GM23338 (cell line): ENCODE data around the gene IGF2BP1. TPM values are rescaled to one million over a fixed set of nuclear protein-coding genes. Genes with fewer than 3 reads are reported as not detected.

Experiments
- EZH2 ChIP-seq: fragments of 200-600 bp; sonication (generic); IDR thresholded peaks from one replicate; pipeline ENCODE4 v1.8.0; 2017; ENCODE audit warnings: antibody characterized with exemption, mild to moderate bottlenecking, low read depth; ENCODE audit not compliant: unreplicated experiment
- JUNB ChIP-seq: IDR thresholded peaks from one replicate; pipeline ENCODE4 v1.6.1; 2016; ENCODE audit warnings: antibody characterized with exemption; ENCODE audit not compliant: unreplicated experiment
- POLR2AphosphoS5 ChIP-seq: IDR thresholded peaks from 2 replicates; pipeline ENCODE4 v1.6.1; 2016; ENCODE audit warnings: antibody characterized with exemption, low read depth
- STAT1 ChIP-seq: IDR thresholded peaks from one replicate; pipeline ENCODE4 v1.6.1; 2016; ENCODE audit warnings: antibody characterized with exemption; ENCODE audit not compliant: unreplicated experiment
- ZNF331 ChIP-seq: fragments of 250-450 bp; sonication (Bioruptor Pico); IDR thresholded peaks from 2 replicates; pipeline ENCODE4 v1.5.0; 2020; ENCODE audit warnings: low read depth, mild to moderate bottlenecking, moderate library complexity
- polyA plus RNA-seq: library from polyadenylated mRNA; unstranded; fragments of >200 nt; fragmentation: Nextera tagmentation; extraction: Ambion mirVana; gene quantifications from 2 replicates; pipeline ENCODE4 v1.2.1, GENCODE V29; 2016
- total RNA-seq: library from RNA; depleted of rRNA; stranded (reverse); fragments of >200 nt; shearing (Covaris generic); gene quantifications from 2 replicates; pipeline ENCODE4 v1.2.3, GENCODE V29; 2014
- TF ChIP-seq, protein P1 (sequence below): fragments of 250-450 bp; sonication (Bioruptor Pico); IDR thresholded peaks from 2 replicates; pipeline ENCODE4 v1.5.0; 2020; ENCODE audit warnings: mild to moderate bottlenecking, moderate library complexity
- TF ChIP-seq, protein P2 (sequence below), 2 experiments: fragments of 200-600 bp in 1 of 2; sonication (generic) in 1 of 2; conservative IDR thresholded peaks; 2 replicates each; pipeline versions ENCODE4 v1.5.1 to v1.6.1; 2016 to 2017; ENCODE audit warnings: antibody characterized with exemption in 2 of 2, low read depth in 2 of 2, mild to moderate bottlenecking in 2 of 2, moderate library complexity in 1 of 2
- TF ChIP-seq, protein P3 (sequence below): IDR thresholded peaks from 2 replicates; pipeline ENCODE4 v1.6.1; 2016; ENCODE audit warnings: antibody characterized with exemption

IGF2BP1 gene
- total and polyA plus RNA-seq, 2 experiments from 2014 or later, result 68.6 to 249 TPM

DNA sequence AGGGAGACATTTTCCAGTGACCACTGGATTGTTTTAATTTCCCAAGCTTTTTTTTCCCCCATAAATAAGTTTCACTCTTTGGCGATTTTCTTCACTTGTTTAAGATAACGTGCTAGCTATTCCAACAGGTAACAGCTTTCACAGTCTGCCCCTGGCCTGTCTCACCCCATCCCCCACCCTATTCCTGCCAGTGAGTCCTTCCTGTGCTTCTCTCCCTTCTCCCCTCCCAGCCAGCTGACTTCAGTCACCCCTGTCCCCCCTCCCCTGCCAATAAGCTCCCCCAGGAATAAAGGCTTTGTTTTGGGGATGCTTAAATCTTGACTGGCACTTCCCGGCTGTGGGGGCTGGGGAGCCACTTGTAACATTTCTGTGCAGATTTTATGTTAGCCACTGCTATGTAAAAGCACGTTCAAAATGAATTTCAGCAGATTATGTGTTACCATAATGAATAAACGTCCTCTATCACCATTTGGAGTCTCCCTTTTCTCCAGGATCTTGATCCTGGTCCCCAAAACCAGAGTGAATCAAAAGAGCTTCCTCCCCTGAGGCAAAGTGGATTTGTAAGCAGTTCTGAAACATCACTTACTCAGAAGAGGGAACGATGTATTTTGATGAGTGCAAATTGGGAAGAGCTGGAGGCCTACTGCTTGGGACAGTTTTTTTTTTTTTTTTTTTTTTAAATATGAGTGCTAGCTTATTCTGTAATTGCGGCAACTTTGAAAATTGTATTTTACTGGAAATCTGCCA is 58.2 kb downstream of the IGF2BP1 start (continued):
- TF ChIP-seq, protein P1, sequence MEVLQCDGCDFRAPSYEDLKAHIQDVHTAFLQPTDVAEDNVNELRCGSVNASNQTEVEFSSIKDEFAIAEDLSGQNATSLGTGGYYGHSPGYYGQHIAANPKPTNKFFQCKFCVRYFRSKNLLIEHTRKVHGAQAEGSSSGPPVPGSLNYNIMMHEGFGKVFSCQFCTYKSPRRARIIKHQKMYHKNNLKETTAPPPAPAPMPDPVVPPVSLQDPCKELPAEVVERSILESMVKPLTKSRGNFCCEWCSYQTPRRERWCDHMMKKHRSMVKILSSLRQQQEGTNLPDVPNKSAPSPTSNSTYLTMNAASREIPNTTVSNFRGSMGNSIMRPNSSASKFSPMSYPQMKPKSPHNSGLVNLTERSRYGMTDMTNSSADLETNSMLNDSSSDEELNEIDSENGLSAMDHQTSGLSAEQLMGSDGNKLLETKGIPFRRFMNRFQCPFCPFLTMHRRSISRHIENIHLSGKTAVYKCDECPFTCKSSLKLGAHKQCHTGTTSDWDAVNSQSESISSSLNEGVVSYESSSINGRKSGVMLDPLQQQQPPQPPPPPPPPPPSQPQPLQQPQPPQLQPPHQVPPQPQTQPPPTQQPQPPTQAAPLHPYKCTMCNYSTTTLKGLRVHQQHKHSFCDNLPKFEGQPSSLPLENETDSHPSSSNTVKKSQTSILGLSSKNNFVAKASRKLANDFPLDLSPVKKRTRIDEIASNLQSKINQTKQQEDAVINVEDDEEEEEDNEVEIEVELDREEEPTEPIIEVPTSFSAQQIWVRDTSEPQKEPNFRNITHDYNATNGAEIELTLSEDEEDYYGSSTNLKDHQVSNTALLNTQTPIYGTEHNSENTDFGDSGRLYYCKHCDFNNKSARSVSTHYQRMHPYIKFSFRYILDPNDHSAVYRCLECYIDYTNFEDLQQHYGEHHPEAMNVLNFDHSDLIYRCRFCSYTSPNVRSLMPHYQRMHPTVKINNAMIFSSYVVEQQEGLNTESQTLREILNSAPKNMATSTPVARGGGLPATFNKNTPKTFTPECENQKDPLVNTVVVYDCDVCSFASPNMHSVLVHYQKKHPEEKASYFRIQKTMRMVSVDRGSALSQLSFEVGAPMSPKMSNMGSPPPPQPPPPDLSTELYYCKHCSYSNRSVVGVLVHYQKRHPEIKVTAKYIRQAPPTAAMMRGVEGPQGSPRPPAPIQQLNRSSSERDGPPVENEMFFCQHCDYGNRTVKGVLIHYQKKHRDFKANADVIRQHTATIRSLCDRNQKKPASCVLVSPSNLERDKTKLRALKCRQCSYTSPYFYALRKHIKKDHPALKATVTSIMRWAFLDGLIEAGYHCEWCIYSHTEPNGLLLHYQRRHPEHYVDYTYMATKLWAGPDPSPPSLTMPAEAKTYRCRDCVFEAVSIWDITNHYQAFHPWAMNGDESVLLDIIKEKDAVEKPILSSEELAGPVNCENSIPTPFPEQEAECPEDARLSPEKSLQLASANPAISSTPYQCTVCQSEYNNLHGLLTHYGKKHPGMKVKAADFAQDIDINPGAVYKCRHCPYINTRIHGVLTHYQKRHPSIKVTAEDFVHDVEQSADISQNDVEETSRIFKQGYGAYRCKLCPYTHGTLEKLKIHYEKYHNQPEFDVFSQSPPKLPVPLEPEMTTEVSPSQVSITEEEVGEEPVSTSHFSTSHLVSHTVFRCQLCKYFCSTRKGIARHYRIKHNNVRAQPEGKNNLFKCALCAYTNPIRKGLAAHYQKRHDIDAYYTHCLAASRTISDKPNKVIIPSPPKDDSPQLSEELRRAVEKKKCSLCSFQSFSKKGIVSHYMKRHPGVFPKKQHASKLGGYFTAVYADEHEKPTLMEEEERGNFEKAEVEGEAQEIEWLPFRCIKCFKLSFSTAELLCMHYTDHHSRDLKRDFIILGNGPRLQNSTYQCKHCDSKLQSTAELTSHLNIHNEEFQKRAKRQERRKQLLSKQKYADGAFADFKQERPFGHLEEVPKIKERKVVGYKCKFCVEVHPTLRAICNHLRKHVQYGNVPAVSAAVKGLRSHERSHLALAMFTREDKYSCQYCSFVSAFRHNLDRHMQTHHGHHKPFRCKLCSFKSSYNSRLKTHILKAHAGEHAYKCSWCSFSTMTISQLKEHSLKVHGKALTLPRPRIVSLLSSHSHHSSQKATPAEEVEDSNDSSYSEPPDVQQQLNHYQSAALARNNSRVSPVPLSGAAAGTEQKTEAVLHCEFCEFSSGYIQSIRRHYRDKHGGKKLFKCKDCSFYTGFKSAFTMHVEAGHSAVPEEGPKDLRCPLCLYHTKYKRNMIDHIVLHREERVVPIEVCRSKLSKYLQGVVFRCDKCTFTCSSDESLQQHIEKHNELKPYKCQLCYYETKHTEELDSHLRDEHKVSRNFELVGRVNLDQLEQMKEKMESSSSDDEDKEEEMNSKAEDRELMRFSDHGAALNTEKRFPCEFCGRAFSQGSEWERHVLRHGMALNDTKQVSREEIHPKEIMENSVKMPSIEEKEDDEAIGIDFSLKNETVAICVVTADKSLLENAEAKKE (CRISPR knock-in tag), result no peak
- TF ChIP-seq POLR2AphosphoS5 (no peak), ZNF331 (CRISPR knock-in tag) (no peak), EZH2 (no peak), STAT1 (no peak), JUNB (no peak)
- TF ChIP-seq, protein P2, sequence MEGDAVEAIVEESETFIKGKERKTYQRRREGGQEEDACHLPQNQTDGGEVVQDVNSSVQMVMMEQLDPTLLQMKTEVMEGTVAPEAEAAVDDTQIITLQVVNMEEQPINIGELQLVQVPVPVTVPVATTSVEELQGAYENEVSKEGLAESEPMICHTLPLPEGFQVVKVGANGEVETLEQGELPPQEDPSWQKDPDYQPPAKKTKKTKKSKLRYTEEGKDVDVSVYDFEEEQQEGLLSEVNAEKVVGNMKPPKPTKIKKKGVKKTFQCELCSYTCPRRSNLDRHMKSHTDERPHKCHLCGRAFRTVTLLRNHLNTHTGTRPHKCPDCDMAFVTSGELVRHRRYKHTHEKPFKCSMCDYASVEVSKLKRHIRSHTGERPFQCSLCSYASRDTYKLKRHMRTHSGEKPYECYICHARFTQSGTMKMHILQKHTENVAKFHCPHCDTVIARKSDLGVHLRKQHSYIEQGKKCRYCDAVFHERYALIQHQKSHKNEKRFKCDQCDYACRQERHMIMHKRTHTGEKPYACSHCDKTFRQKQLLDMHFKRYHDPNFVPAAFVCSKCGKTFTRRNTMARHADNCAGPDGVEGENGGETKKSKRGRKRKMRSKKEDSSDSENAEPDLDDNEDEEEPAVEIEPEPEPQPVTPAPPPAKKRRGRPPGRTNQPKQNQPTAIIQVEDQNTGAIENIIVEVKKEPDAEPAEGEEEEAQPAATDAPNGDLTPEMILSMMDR (conservative IDR thresholded peaks at IDR 0.05; ENCODE audit: low read depth in 2 of 2), result no peak
- TF ChIP-seq, protein P3, sequence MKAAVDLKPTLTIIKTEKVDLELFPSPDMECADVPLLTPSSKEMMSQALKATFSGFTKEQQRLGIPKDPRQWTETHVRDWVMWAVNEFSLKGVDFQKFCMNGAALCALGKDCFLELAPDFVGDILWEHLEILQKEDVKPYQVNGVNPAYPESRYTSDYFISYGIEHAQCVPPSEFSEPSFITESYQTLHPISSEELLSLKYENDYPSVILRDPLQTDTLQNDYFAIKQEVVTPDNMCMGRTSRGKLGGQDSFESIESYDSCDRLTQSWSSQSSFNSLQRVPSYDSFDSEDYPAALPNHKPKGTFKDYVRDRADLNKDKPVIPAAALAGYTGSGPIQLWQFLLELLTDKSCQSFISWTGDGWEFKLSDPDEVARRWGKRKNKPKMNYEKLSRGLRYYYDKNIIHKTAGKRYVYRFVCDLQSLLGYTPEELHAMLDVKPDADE, result no peak
